Vagina (tissue), 2 donors: ENCODE results near the gene TAGLN3. TPM values are rescaled to one million over a fixed set of nuclear protein-coding genes. Genes with fewer than 3 reads are reported as not detected.
"Not testable (repeated sequence)": the region's sequence is repeated elsewhere in the genome, so short reads cannot be mapped to it uniquely, and the experiment has no call there.

Source experiments
- DNase-seq, 2 donors: peaks; one replicate each; pipeline ENCODE4 v3.0.0-alpha.2; 2017; ENCODE audit errors: extremely low spot score in 2 of 2
- H3K27ac ChIP-seq: fragments of 200-600 bp; sonication (generic); one replicate; pipeline ENCODE4 v1.5.1; 2019
- H3K27me3 ChIP-seq: fragments of 200-600 bp; sonication (generic); one replicate; pipeline ENCODE4 v1.5.1; 2019
- H3K36me3 ChIP-seq, 2 donors: fragments of 200-600 bp; sonication (generic); one replicate each; pipeline ENCODE4 v1.5.1; 2017 to 2019
- H3K4me1 ChIP-seq: fragments of 200-600 bp; sonication (generic); one replicate; pipeline ENCODE4 v1.5.1; 2019
- H3K4me3 ChIP-seq, 2 donors: fragments of 200-600 bp; sonication (generic); 1 replicate in 1 of 2; 2 replicates in 1 of 2; pipeline ENCODE4 v1.5.1; 2016 to 2019
- H3K9me3 ChIP-seq: fragments of 200-600 bp; sonication (generic); one replicate; pipeline ENCODE4 v1.5.1; 2019
- CTCF ChIP-seq, 3 experiments: fragments of 450-650 bp in 2 of 3; fragments of 200-600 bp in 1 of 3; sonication (generic) in 1 of 3; IDR thresholded peaks; one replicate each; pipeline ENCODE4 v1.5.1; 2017 to 2019; ENCODE audit warnings: antibody characterized with exemption in 3 of 3, mild to moderate bottlenecking in 2 of 3, moderate library complexity in 2 of 3
- POLR2A ChIP-seq, 2 donors: fragments of 450-650 bp; IDR thresholded peaks; one replicate each; pipeline ENCODE4 v1.6.1; 2017; ENCODE audit warnings: antibody characterized with exemption in 2 of 2, mild to moderate bottlenecking in 2 of 2, moderate library complexity in 2 of 2
- POLR2AphosphoS5 ChIP-seq, 2 donors: sonication (generic); formaldehyde crosslinking; IDR thresholded peaks; one replicate each; pipeline ENCODE4 v1.9.0; 2017; ENCODE audit warnings: antibody characterized with exemption in 2 of 2, mild to moderate bottlenecking in 2 of 2, low read depth in 1 of 2; ENCODE audit not compliant: insufficient read depth in 1 of 2
- intact Hi-C: fragments of 100-400 bp; cut with DNase I; formaldehyde crosslinking; loops from one replicate; pipeline ENCODE4 v1.15.1; 2023
- total RNA-seq: library from RNA; depleted of rRNA; stranded (reverse); fragments of >200 nt; gene quantifications from one replicate; pipeline ENCODE4 v1.2.3, GENCODE V29; 2016

Gene TAGLN3
- total RNA-seq, 1 donor from 2014 or later: 3.9 TPM

DNA sequence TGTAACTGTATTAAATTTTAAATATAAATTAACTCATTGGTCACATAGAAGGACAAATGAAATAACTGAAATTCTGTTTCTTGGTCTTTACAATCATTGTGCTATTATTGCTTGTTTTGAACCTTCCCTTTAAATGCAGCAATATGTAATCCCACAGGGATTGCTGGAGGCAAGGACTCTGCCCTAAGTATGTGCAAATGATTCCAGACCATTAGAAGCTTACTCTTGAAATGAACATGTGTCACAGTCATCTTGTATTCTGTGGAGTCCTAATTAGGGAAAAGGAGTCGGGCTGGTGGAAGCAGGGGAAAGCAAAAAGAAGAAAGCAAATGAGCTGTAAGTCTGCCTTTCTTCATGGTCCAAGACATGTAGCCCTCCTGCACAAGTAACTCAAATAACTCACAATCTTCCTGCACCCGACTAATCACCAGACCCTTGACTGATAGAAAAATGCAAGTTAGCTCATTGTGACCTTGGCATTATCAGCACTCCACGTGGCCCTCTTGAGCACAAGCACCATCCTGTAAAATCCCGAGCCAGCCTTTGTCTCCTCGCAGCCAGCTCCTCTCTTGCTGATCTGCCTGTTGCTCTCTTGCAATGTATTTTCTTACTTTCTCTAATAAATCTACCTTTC, 33.5 kb downstream of the TAGLN3 start:
- no peaks in the 10 kb centered on the region for H3K9me3 ChIP-seq
- no peaks in the 10 kb centered on the region for H3K4me1 ChIP-seq
- no peaks in the 10 kb centered on the region for H3K27me3 ChIP-seq
- no peaks in the 10 kb centered on the region for H3K36me3 ChIP-seq
- no peak for DNase-seq
- no peak overlapping the region for H3K4me3 ChIP-seq
- no peak overlapping the region for H3K27ac ChIP-seq
- intact Hi-C loops: no loop called here
- TF ChIP-seq CTCF (IDR thresholded peaks at IDR 0.05) (no peak), POLR2A (IDR thresholded peaks at IDR 0.05) (no peak), POLR2AphosphoS5 (IDR thresholded peaks at IDR 0.05; ENCODE audit: insufficient read depth in 1 of 2, low read depth in 1 of 2) (no peak)

GRCh38 chr3:112034436-112034835, 35.7 kb downstream of the TAGLN3 start, which contains the start of gene TMPRSS7:
TSS of gene TMPRSS7 (plus strand) at chr3:112034736. CDS start at chr3:112034846, 110 bp downstream.
- H3K36me3 ChIP-seq: no peaks in the 10 kb centered on the region
- no peak for DNase-seq
- H3K4me1 ChIP-seq: no peaks in the 10 kb centered on the region
- H3K27me3 ChIP-seq: no peaks in the 10 kb centered on the region
- intact Hi-C loops: no loop called here
- no peak within 1 kb of the TSS for H3K4me3 ChIP-seq
- no peaks in the 10 kb centered on the region for H3K9me3 ChIP-seq
- H3K27ac ChIP-seq: no peak within 1 kb of the TSS
- TF ChIP-seq POLR2A (IDR thresholded peaks at IDR 0.05): no peak
- TF ChIP-seq POLR2AphosphoS5 (IDR thresholded peaks at IDR 0.05; ENCODE audit: insufficient read depth in 1 of 2, low read depth in 1 of 2): no peak
- no peak for TF ChIP-seq CTCF (IDR thresholded peaks at IDR 0.05)

DNA sequence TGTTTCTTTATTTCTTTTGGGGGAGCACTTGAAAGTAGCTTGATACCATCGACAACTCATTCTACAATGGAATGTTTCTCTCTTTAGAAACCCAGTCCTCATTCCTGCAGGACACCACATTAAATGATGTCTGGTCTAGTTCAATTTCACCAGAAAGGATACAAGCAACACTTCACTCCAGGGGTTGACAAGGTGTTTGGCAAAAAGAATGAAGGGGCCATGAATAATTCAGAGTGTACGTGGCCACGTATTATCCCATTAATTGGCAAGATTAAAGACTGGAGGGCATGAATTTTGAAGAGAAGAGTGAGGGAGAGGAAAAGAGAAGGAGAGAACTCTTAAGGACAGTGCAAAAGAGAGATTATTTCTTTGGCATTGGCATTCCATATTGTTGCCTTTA, 36.5 kb downstream of the TAGLN3 start:
- TF ChIP-seq CTCF (IDR thresholded peaks at IDR 0.05) (no peak), POLR2A (IDR thresholded peaks at IDR 0.05) (no peak), POLR2AphosphoS5 (IDR thresholded peaks at IDR 0.05; ENCODE audit: insufficient read depth in 1 of 2, low read depth in 1 of 2) (no peak)
- no peak overlapping the region for H3K27ac ChIP-seq
- no peak for DNase-seq
- H3K4me3 ChIP-seq: no peak overlapping the region
- H3K9me3 ChIP-seq: no peaks in the 10 kb centered on the region
- H3K27me3 ChIP-seq: no peaks in the 10 kb centered on the region
- H3K4me1 ChIP-seq: no peaks in the 10 kb centered on the region
- H3K36me3 ChIP-seq: no peaks in the 10 kb centered on the region
- intact Hi-C loops: no loop called here

- H3K36me3 ChIP-seq, intact Hi-C loops, H3K9me3 ChIP-seq, H3K4me3 ChIP-seq, H3K4me1 ChIP-seq, H3K27ac ChIP-seq, H3K27me3 ChIP-seq, DNase-seq: not testable (repeated sequence)
These were observed 38.5 kb downstream of the TAGLN3 start for GRCh38 chr3:112037194-112037593.

DNA sequence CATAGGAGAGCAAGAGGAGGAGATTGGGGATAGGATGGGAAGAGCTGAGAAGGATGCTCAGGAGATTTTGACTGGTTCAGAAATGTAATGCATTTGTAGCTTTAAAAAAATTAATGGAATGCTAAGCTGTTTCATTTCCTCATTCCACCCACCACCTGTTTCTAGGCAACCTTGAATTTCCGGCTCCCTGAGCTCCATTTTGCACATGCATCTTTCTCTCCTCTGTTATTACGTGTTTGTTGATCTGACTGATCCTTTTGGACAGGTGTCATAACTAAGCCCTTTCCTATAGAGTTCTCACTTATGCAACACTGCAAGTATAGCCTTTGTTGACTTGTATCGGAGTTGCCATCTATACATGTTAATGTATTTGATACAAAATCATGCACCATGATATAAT, 40.1 kb downstream of the TAGLN3 start:
- Histone ChIP-seq H3K27ac (no peak overlapping the region), H3K9me3 (no peaks in the 10 kb centered on the region), H3K4me1 (no peaks in the 10 kb centered on the region), H3K4me3 (no peak overlapping the region), H3K36me3 (no peaks in the 10 kb centered on the region), H3K27me3 (no peaks in the 10 kb centered on the region)
- intact Hi-C loops: no loop called here
- no peak for DNase-seq
- no peak for TF ChIP-seq POLR2AphosphoS5 (IDR thresholded peaks at IDR 0.05; ENCODE audit: insufficient read depth in 1 of 2, low read depth in 1 of 2)
- TF ChIP-seq CTCF (IDR thresholded peaks at IDR 0.05): no peak
- TF ChIP-seq POLR2A (IDR thresholded peaks at IDR 0.05): no peak
